Measurements from ENCODE around the gene CCDC198.

GRCh38 chr14:57492859-57493258 lies 798 bp downstream of the CCDC198 start:
- TF ChIP-seq CTCF (IDR thresholded peaks at IDR 0.05; ENCODE audit: low read depth, low read length, missing input control) (no peak), REST (IDR thresholded peaks at IDR 0.05) (no peak), MAX (IDR thresholded peaks at IDR 0.05) (no peak), RAD21 (IDR thresholded peaks at IDR 0.05) (no peak), ATF3 (IDR thresholded peaks at IDR 0.05) (peak; percentile 97), JUND (IDR thresholded peaks at IDR 0.05) (peak; percentile 97 to 99), GABPA (IDR thresholded peaks at IDR 0.05 in 1 of 2, conservative IDR thresholded peaks at IDR 0.05 in 1 of 2) (no peak), HNF4A (conservative IDR thresholded peaks at IDR 0.05) (peak in 1 of 2 donors; percentile 8), NR2F2 (IDR thresholded peaks at IDR 0.05) (no peak), ZBTB33 (IDR thresholded peaks at IDR 0.05) (no peak), RXRA (IDR thresholded peaks at IDR 0.05) (no peak), FOXA2 (IDR thresholded peaks at IDR 0.05) (no peak), SP1 (IDR thresholded peaks at IDR 0.05) (no peak), FOXA1 (IDR thresholded peaks at IDR 0.05) (no peak)

All from liver (tissue), 3 donors.